OCI-LY1 (cell line): ENCODE data around the gene PRKACA.

Experiments
- H2AFZ ChIP-seq: fragments of 200-600 bp; sonication (generic), shearing (Covaris generic); 2 replicates; pipeline ENCODE4 v1.6.0; 2014; ENCODE audit warnings: antibody characterized with exemption, mild to moderate bottlenecking, low read length
- H3F3A ChIP-seq: fragments of 200-600 bp; sonication (generic), shearing (Covaris generic); 2 replicates; pipeline ENCODE4 v1.6.0; 2014; ENCODE audit warnings: mild to moderate bottlenecking, antibody characterized with exemption, low read length, moderate library complexity; ENCODE audit not compliant: insufficient read depth
- H3K27ac ChIP-seq: fragments of 200-600 bp; sonication (generic); 2 replicates; pipeline ENCODE4 v1.5.1; 2014; ENCODE audit warnings: low read length, mixed run types, mild to moderate bottlenecking, low read depth; ENCODE audit not compliant: poor library complexity, severe bottlenecking
- H3K27me3 ChIP-seq: fragments of 200-600 bp; sonication (generic); 2 replicates; pipeline ENCODE4 v1.6.0; 2014; ENCODE audit warnings: antibody characterized with exemption, mild to moderate bottlenecking, low read length, moderate library complexity; ENCODE audit not compliant: insufficient read depth
- H3K36me3 ChIP-seq: fragments of 200-600 bp; sonication (generic); 2 replicates; pipeline ENCODE4 v1.6.1; 2014; ENCODE audit warnings: mild to moderate bottlenecking, antibody characterized with exemption, low read length, moderate library complexity, mixed read lengths; ENCODE audit not compliant: insufficient read depth
- H3K4me1 ChIP-seq: fragments of 200-600 bp; sonication (generic); 2 replicates; pipeline ENCODE4 v1.5.1; 2014; ENCODE audit warnings: mild to moderate bottlenecking, low read length, moderate library complexity; ENCODE audit not compliant: insufficient read depth, severe bottlenecking
- H3K4me2 ChIP-seq: fragments of 200-600 bp; sonication (generic), shearing (Covaris generic); 2 replicates; pipeline ENCODE4 v1.6.1; 2014; ENCODE audit warnings: low read length
- H3K4me3 ChIP-seq: fragments of 200-600 bp; sonication (generic); 2 replicates; pipeline ENCODE4 v1.5.1; 2014; ENCODE audit warnings: low read length, low read depth, mild to moderate bottlenecking, mixed read lengths; ENCODE audit not compliant: poor library complexity, severe bottlenecking
- H3K79me2 ChIP-seq: fragments of 200-600 bp; shearing (Covaris generic); 2 replicates; pipeline ENCODE4 v1.6.1; 2016; ENCODE audit warnings: mixed run types, low read length, mixed read lengths; ENCODE audit not compliant: insufficient read depth
- H3K9ac ChIP-seq: fragments of 200-600 bp; sonication (generic), shearing (Covaris generic); 2 replicates; pipeline ENCODE4 v1.6.1; 2014; ENCODE audit warnings: mild to moderate bottlenecking, low read length, mixed read lengths
- H3K9me2 ChIP-seq: fragments of 200-600 bp; sonication (generic), shearing (Covaris generic); 2 replicates; pipeline ENCODE4 v1.6.1; 2014; ENCODE audit warnings: low read depth, mild to moderate bottlenecking, low read length, mixed read lengths
- H3K9me3 ChIP-seq: fragments of 200-600 bp; shearing (Covaris generic); 2 replicates; pipeline ENCODE4 v1.6.1; 2014; ENCODE audit warnings: low read length, mixed read lengths
- H4K20me1 ChIP-seq: fragments of 200-600 bp; sonication (generic), shearing (Covaris generic); 2 replicates; pipeline ENCODE4 v1.6.0; 2016; ENCODE audit warnings: mild to moderate bottlenecking, low read length; ENCODE audit not compliant: insufficient read depth
- EZH2 ChIP-seq: fragments of 200-600 bp; sonication (generic), shearing (Covaris generic); IDR thresholded peaks from 2 replicates; pipeline ENCODE4 v1.8.0; 2017; ENCODE audit warnings: borderline replicate concordance, mixed run types, mild to moderate bottlenecking, antibody characterized with exemption, low read length, moderate library complexity, mixed read lengths
- TF ChIP-seq, protein P1 (sequence below): fragments of 200-600 bp; sonication (generic), shearing (Covaris generic); IDR thresholded peaks from 2 replicates; pipeline ENCODE4 v1.5.1; 2017; ENCODE audit warnings: mild to moderate bottlenecking, antibody characterized with exemption, low read length, moderate library complexity, mixed read lengths

Gene PRKACA

DNA sequence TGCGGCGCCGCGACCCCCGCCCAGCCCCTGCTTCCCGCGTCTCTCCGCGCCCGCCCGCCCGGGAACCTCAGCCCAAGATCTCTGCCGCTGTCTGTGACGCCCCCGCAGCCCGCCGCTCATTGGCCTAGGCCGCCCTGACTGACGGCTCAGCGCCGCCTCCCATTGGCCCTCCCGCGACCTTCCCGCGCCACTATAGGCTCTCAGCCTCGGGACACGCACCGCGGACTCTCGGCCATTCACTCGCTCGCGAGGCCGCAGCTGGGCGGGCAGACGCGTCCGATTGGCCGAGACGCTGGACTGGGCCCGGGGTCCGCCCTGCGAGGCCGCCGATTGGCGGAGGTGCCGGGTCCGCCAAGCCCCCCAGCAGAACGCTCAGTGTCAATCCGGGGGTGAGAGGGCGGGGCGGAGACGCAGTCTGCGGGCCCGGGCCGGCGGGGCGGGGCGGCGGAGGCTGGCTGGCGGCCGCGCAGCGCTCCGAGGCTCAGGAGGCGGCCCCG, at the start of gene PRKACA:
TSS of gene PRKACA (minus strand) at position 95 of the 497 bp plus-strand sequence. CDS start 215 bp downstream, outside the sequence.
- H3K79me2 ChIP-seq = no peaks in the 10 kb centered on the region
- H3K27me3 ChIP-seq = no peaks in the 10 kb centered on the region
- H3K9me3 ChIP-seq = no peaks in the 10 kb centered on the region
- peak within 1 kb of the TSS; percentile 96 for H3K4me2 ChIP-seq
- H3K27ac ChIP-seq = peak within 1 kb of the TSS; percentile 63
- peak within 1 kb of the TSS; percentile 88 for H3K4me3 ChIP-seq
- peaks cover 48% of the 10 kb centered on the region for H3K4me1 ChIP-seq
- H3F3A ChIP-seq = 0 out of 2 replicates have a peak, but pooled peaks cover 4% of the 10 kb centered on the region
- no peaks in the 10 kb centered on the region for H3K9me2 ChIP-seq
- H3K36me3 ChIP-seq = peaks cover 3% of the 10 kb centered on the region; the same call in 1 of the 2 replicates
- H3K9ac ChIP-seq = peak within 1 kb of the TSS; percentile 80
- no peak within 1 kb of the TSS for H2AFZ ChIP-seq
- H4K20me1 ChIP-seq = no peaks in the 10 kb centered on the region
- no peak for TF ChIP-seq EZH2
- TF ChIP-seq, protein P1, sequence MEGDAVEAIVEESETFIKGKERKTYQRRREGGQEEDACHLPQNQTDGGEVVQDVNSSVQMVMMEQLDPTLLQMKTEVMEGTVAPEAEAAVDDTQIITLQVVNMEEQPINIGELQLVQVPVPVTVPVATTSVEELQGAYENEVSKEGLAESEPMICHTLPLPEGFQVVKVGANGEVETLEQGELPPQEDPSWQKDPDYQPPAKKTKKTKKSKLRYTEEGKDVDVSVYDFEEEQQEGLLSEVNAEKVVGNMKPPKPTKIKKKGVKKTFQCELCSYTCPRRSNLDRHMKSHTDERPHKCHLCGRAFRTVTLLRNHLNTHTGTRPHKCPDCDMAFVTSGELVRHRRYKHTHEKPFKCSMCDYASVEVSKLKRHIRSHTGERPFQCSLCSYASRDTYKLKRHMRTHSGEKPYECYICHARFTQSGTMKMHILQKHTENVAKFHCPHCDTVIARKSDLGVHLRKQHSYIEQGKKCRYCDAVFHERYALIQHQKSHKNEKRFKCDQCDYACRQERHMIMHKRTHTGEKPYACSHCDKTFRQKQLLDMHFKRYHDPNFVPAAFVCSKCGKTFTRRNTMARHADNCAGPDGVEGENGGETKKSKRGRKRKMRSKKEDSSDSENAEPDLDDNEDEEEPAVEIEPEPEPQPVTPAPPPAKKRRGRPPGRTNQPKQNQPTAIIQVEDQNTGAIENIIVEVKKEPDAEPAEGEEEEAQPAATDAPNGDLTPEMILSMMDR = no peak

DNA sequence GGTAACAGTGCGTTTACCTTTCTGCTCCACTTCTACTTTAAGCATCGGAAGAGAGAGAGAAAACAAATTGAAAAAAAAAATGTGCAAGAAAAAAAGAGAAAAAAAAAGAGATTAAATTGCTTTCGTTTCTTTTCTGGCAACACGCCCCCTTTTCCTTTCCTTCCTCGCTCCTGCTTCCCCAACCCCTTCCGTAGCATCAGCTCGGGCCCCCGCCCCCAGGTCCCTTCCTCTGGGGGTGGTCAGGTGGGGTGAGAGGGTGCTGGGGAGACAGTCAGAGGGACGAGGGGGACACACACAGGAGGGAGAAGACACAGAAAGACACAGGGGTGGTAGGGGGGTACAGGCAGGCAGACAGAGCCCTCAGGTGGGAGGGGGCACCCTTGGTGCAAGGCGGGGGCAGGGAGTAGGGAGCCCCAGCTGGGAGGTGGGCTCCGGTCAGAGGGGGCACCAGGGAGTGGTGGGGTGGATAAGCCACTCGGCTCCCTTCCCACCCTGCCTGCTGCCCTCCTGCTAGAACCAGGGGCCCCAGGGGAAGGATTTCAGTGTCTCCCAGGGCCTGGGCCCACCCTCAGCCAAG, 49.5 kb upstream of the PRKACA start:
- Histone ChIP-seq H3K9me2 (no peaks in the 10 kb centered on the region), H2AFZ (no peak overlapping the region), H3K36me3 (no peaks in the 10 kb centered on the region), H3K4me1 (no peaks in the 10 kb centered on the region), H4K20me1 (no peaks in the 10 kb centered on the region), H3K9ac (no peak overlapping the region), H3K4me3 (no peak overlapping the region), H3K27ac (no peak overlapping the region), H3K79me2 (no peaks in the 10 kb centered on the region), H3F3A (no peaks in the 10 kb centered on the region), H3K9me3 (no peaks in the 10 kb centered on the region), H3K4me2 (no peak overlapping the region), H3K27me3 (0 out of 2 replicates have a peak, but pooled peaks cover 11% of the 10 kb centered on the region)
- no peak for TF ChIP-seq EZH2
- TF ChIP-seq, protein P1 = no peak

DNA sequence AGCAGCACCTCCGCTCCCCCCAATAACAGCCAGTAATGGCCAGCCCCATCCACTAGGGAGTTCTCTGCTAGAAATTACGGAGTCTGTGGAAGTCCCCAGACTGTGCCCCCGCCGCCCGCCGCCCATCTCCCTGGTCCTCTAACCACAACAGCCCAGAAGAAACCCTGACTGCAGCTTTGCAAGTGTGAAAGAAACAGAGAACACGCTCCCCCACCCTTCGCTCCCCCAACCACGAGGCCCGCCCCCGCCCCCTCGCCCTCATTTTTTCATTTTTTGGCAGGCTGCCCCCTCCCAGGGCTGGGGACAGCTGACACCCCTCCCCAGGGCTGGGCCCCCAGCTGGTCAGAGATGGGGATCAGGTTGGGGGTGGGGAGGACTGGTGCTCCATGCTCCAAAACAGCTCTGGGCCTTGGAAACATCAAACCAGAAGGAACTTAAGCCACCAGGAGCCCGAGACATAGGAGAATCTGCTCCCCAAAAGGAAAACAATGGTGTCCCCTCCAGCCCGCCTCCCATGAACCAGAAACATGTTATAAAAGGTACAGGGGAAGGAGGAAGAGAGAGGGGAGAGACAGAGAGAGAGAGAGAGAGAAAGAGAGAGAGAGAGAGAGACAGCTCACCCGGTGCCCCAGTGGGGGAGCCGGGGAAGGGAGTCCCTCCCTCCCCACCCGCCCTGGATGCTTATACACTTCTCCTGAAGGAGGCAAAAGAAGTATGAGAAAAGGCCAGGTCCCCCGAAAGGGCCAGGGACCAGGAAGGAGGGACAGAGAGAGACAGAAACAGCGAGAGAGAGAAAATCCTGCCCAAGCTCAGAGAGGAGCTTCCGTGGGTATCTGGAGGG, 48.6 kb upstream of the PRKACA start:
- Histone ChIP-seq H3K4me2 (no peak overlapping the region), H3K9ac (no peak overlapping the region)
- TF ChIP-seq, protein P1 = no peak
- TF ChIP-seq EZH2 = no peak

More for the DNA sequence above, 48.6 kb upstream of the PRKACA start:
- no peaks in the 10 kb centered on the region for H3K4me1 ChIP-seq
- 0 out of 2 replicates have a peak, but pooled peaks cover 11% of the 10 kb centered on the region for H3K27me3 ChIP-seq
- no peak overlapping the region for H3K27ac ChIP-seq
- H3F3A ChIP-seq = no peaks in the 10 kb centered on the region
- H2AFZ ChIP-seq = no peak overlapping the region
- no peak overlapping the region for H3K4me3 ChIP-seq
- H3K36me3 ChIP-seq = no peaks in the 10 kb centered on the region
- no peaks in the 10 kb centered on the region for H3K9me2 ChIP-seq
- no peaks in the 10 kb centered on the region for H4K20me1 ChIP-seq
- no peaks in the 10 kb centered on the region for H3K9me3 ChIP-seq
- no peaks in the 10 kb centered on the region for H3K79me2 ChIP-seq
